ENCODE data around the gene TMCC1.
"Not testable (repeated sequence)": the region's sequence is repeated elsewhere in the genome, so short reads cannot be mapped to it uniquely, and the experiment has no call there.

The TMCC1 gene

DNA sequence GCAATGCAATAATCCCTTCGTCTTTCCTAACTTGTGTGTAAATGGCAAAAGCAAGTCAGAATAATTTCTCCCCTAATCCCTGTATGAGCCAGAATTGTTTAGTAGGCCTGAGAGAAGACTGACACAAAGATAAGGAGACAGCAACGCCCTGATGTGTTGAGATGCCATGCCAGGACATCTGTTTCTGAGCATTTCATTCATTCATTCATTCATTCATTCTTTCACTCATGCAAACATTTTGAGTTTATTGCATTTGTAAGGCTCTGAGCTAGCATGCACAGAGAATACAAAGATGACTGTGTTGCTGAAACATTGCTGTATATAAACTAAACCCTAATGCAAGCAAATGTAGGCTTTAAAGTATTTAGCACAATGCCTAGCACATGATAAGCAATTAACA lies 127.4 kb downstream of the TMCC1 start:
- no peak for DNase-seq

DNA sequence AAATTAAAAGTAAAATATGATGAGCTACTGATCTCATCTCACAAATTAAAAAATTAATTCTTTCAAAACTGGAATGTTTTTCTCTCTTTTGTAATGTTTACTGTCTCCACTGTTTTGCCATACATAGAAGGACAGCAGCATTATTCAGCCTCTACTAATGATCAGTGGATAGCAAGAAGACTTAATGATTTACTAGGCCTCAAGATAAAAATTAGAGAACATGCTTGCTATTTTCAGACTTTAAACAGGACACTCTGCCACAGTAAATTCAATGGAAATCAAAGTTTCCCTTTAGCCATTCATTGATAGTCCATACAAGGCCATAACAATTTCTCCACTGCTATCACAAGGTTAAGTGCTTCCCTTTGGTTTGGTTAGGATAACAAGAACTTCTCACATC lies 129.4 kb downstream of the TMCC1 start:
- DNase-seq = no peak

DNA sequence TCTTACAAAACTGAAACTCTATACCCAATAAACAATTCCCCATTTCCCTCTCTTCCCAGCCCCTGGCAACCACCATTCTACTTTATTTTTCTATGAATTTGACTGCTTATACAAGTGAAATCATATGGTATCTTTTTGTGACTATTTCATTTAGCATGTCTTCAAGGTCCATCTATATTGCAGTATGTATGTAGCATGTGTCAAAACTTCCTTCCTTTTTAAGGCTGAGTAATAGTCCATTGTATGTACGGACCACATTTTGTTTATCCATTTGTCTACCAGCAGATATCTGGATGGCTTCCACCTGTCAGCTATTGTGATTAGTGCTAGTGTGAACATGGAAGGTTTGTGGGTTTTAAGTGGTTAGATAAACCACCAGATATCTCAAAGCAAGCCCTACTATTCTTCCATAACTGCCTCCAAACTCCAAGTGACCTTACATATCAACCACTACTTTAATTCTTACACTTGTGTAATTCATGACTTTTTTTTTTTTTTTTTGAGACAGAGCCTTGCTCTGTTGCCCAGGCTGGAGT lies 134.7 kb downstream of the TMCC1 start:
- no peak for DNase-seq

DNA sequence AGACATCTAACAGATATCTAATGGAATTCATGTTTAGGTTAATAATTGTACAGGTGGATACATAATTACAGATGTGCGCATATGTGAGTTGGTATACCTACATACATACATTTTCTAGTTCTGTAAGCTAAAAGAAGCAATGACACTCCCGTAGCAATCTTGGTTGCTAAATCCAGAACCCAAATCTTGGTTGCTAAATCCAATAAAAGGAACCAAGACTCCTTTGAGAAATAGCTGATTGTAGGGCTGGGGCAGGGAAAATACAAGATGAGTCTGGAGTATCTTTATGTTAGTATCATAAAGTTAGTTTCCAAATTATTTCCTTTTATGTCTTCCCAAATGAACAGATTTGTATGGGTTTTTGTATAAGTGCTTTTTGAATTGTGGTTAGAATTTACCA lies 135.2 kb downstream of the TMCC1 start:
- no peak for DNase-seq

DNA sequence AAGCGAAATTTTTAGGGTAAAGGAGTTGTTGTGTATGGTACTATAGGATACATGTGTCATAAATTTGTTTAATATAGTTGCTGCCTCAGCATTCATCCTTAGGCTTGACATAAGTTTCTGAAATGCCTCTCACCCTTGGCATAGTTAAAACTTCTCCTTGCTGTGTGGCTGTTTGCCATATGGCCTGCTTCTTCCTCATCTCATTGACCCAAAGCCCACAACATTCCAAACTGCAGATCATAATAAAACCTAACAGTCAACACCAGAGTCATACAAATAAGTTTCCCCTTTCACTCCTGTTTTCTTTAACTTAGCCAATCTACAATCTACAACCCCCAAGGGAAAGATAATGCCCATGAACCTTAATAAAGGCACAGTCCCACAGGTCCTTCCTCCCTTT lies 136.6 kb downstream of the TMCC1 start:
- DNase-seq = peak; percentile 68

DNA sequence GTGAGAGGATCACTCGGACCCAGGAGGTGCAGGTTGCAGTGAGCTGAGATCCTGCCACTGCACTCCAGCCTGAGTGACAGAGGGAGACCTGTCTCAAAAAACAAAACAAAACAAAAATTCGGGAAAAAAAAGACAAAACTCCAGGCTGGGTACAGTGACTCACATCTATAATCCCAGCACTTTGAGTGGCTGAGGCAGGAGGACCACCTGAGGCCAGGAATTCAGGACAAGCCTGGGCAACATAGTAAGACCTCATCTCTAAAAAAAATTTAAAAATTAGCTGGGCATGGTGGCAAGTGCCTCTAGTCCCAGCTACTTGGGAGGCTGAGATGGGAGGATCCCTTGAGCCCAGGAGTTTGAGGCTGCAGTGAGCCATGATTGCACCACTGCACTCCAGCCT lies 142.4 kb downstream of the TMCC1 start:
- DNase-seq = not testable (repeated sequence)

DNA sequence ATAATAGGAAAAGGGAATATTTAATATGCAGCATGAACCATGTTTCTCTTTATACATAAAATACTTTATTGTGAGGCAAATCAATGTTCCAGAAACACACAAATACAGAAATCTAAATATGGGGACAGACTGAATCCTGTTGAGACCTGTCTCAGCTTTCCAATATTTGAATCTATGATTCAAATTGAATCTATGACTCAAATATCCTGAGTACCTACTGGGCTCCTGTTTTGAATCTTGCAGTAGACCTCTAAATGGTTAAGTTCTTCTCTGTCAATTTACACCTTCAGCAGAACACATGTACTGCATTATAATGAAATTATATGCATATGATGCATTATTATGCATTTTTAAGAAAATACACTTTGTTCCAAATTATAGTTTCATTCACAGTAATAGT lies 143.8 kb downstream of the TMCC1 start:
- no peak for DNase-seq

DNA sequence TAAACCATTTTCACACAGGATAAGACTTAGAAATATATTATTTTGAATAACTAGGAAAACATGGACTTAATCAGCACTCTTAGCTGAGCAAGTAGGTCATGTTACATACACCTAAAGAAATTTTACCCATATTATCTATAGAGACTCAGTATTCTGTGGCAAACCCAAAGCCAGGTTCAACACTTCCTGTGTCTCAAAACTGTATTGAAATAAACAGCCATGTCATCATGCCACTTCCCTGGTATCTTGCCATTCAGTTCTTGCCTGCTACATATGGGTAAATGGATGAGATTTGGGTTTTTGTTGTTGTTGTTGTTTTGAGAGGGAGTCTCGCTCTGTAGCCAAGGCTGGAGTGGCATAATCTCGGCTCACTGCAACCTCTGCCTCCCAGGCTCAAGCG lies 145.5 kb downstream of the TMCC1 start:
- DNase-seq = no peak

DNA sequence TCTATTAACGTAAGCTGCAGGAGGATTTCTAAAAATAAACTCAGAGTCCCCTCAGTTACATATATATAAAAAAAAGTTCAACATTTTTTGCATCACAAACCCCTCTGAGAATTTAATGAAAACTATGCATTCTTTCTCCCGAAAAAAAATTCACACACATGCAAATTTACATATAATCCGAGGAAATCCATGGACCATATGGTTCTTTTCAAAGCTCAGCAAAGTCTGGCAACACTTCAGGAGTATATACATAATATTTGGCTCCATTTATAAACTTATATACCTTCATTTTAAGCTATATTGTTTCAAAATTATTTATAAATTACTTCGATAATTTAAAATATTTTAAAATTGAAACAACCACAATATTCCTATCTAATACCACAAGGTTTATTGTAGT lies 146.4 kb downstream of the TMCC1 start:
- no peak for DNase-seq

DNA sequence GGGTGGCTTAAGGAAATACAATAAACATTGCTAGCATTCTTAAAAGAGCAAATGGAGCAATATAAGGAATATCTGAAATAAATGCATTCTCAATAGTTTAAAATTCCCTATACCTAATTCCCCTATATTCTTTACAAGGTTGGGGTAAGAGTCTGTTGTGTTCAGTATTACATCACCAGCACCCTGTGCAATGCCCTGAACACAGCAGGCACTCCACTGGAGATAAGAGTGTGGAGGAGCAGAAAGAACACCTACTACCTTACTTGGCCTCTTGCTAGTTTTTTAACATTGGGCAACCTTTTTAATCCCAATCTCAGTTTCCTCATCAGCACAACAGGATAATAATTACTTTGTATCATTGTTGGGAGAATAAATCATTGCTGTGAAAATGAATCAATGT lies 146.9 kb downstream of the TMCC1 start:
- DNase-seq = no peak

DNA sequence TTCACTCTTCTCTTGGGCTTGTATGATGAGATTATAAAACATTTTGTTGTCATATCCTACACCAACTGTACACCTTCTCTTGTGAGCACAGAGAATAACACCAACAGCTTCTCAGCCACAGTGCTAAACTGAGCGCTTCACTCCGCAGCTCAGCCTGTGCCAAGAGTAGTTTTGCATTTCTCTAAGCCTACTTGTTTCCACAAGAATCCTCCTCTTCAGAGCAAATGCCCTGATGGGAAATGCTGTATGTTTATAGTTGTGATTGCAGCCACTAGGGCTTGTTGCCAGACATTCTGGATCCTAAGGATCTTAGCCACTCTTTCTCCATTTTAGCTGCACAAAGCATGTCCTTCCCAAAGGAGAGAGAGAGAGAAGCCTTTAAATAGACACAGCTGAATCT lies 148.3 kb downstream of the TMCC1 start:
- DNase-seq = peak; percentile 43

DNA sequence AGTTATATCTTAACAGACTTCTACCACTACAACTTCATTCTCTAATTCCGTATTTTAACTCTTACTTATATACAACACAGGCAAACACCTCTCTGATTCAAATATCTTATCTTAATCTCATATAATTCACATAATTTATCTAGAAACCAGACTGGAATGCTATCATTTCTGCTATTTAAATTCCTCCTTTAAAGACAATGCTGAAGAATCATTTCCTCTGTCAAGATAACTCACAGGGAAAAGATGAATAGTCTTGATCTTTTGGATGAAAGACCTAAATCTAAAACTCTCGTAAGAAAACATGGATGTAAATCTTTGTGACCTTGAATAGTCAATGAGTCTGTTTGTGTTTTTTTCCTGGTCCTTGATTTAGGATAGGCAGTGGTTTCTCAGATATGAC lies 151.7 kb downstream of the TMCC1 start:
- DNase-seq = no peak

DNA sequence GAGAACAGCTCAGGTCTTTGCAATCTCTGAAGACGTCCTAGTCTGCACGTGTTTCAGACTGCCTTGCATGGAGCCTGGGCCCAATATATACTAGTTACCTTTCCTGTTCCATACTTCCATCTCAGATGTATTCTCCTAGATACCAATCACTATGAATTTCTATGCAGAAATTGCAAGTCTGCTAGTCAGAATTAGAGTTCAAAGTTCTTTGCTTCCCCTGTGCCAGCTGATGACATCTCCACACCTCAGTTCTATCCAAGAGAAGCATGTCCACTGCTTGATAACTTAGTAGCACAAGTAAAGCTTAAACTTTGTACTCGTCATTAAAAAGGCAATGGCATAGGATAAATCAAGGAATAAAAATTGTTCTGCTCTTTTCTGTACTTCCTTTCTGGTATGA lies 153.4 kb downstream of the TMCC1 start:
- no peak for DNase-seq

DNA sequence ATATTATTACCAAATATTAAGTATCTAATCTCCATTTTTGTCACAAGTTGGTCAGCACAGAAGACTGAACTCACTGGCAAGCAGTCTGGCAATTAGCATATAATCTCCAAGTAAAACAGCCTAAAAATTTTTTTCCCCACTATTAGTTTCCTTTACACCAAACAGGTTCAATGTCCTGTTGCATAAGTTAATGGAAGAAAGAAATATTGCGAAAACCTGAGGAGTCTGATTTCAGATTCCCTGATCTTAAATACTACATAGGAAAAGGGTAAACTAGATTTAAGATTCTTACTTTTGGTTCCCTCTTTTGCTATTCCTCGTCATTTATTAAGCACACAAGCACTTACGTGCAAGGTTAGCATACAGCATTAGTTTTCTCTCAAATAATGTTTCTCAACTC lies 153.9 kb downstream of the TMCC1 start:
- DNase-seq = no peak

DNA sequence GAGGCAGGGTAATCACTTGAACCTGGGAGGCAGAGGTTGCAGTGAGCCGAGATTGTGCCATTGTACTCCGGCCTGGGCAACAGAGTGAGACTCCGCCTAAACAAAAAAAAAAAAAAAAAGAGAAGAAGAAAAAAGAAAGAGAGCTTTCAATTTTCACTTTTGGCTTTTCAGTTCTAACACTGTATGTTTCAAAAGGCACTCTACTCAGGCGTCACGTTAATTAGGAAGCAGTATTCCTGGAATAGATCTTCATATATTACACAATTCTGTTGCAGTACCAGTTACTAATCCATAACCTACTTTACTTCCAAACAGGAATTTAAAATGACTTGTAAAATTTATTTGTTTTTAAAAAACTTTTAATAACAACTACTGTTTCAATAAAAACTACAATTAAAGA lies 155.3 kb downstream of the TMCC1 start:
- no peak for DNase-seq

DNA sequence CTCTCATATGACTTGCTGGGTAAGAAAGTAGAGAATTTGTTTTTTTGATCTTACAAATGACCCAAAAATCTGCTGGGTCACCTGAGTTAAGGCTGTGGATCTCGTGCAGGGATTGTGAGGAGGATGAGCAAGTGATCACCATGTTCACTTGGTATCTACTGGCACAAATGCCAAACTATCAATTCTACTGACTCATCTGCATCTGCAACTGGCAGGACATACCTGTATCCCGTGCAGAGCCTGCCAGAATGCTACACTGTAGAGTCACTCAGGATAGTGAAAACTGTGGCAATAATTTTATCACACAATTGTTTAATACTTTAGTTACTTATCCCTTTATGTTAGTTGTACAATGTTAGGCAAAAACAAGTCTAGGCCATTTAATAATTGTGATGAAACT lies 157.4 kb downstream of the TMCC1 start:
- DNase-seq = no peak

DNA sequence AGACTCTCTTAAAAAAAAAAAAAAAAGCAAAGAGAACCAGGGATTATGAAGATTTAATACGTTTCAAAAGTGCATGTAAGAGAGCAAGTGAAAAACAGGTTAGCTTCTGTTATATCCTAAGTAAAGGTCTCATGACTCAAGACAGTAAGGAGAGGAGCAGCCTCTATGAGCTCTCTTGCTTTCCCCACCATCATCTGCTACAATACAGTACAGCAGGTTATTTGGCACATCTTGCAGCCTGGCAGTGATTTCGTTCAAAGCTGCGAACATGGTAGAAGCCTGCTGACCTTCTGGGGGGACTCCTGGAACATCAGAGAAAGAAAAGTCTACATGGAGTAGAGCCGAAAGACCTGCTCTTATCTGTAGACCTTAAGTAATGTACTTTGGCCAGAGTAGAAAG lies 157.9 kb downstream of the TMCC1 start:
- DNase-seq = no peak

DNA sequence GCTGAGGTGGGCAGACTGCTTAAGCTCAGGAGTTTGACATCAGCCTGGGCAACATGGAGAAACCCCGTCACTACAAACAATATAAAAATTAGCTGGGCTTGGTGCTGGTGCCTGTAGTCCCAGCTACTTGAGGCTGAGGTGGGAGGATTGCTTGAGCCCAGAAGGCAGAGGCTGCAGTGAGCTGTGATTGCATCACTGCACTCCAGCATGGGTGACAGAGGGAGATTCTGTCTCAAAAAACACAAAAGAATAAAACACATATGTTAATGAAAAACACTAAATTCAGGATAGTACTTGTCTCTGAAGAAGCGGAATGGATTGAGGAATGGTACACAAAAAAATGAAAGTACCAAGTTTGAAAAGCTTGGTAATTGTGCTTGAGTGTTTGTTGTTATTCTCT lies 159.1 kb downstream of the TMCC1 start:
- no peak for DNase-seq

DNA sequence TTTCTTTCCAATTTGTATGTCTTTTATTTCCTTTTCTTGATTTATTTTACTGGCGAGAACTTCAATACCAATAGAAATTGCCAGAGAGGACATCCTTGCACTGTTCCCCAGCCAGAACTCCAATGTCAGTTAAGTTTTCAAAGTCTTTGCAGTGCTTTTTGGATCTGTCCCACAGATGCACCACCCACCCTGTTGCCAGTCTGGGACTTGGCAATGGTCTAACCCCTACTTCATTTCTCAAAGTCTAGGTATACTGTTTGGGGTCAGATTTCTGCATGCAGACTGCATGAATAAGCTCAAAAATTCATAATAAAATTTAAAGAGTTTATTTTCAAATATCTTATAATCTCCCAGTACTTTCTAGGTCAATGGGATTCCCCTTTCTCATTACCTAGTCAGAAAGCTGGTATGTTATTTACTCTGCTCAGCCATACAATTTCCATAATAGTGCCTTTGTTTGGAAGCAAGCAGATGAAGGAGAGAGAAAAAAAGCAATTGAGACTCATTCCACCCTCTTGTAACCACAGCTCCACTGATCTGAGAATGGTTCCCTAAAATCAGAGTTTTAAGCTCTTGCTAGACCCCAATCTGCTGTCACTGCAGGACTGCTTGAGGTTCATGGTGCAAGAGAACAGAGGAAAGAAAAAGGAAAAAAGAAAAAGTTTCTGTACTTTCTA lies 161.2 kb downstream of the TMCC1 start:
- DNase-seq = no peak

DNA sequence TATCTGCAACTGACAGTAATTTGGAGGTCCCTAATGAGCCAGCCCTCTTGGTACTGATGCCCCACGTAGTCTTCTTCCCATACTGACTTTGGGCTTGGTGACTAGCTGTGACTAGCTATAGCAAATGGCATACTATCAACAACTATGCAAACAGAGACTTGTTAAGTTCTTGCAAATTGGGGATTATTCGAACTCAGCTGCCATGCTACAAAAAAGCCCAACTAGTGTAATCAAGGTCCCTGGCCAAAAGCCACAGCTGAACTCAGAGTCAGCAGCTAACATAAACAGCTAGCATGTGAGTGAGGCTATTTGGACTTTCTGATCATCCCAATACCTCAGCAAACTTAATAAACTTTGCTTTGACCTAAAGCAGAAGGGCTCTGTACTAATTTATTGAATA lies 165.8 kb downstream of the TMCC1 start:
- no peak for DNase-seq

DNA sequence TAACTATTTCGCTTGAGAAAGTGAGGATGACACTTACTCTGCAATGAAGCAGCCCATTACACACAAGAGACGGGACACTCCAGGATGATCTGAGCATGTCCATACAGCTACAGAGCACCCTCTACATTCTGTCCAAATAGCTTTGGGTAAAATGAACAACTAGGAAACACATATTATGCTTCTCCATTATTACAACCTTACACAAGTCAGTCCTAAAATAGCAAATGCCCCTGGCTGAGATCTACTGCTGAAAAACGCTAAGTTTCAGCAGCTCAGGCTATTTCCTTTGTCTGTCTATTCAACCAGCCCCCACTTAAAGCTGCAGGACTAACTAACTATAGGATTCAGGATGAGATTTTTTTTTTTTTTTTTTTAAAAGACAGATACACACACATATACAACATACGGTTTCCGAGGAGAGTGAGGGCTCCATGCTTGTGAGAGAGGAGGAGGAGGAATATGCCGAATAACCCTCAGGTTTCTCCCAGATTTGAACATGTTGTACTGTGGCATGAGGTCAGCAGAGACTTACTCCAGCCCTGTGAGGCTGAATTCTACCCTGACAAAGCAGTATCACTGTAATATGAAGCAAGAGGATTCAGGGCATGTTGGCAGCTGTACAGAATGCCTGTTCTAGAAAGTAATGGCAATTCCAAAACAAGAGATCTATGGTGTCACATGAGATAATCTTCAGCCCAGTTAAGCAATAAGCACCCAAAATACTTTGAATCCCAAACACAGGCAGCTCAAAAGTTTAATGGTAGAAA lies 169.8 kb downstream of the TMCC1 start:
- DNase-seq = peak; percentile 67

DNA sequence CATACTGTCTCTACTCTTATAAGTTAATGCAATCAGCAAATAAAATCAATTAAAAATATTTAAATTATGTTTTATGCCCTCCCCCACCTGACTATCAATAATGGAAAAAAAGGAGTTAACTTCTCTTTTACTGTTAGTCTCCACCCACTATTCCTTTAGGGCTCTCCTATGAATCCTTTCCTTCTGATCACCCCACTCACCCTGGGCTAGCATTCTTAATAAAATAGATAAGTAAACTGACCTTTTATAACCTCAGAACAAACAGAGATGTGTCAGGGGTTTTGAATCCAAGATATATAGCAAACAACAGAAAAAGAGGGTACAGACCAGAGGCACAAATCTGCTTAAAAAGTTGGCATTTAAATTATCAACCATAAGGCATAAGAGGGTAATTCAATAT lies 171.0 kb downstream of the TMCC1 start:
- no peak for DNase-seq

DNA sequence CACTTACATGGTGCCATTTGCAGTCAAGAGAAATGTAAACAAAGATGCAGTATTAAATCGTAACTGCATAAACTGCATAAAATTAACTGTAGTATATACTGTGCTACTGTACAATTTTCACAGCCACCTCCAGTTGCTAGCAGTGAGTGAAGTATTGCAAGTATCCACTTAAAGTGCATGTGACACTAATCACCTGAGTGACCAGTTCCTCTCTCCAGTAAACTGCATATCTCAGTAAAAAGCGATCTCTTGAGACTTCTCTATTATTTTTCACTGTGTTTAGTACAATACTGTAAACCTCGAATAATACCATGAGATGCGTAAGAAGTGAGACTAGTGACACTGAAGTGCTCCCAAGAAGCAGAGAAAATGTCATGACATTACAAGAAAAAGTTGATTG lies 175.3 kb downstream of the TMCC1 start:
- no peak for DNase-seq

DNA sequence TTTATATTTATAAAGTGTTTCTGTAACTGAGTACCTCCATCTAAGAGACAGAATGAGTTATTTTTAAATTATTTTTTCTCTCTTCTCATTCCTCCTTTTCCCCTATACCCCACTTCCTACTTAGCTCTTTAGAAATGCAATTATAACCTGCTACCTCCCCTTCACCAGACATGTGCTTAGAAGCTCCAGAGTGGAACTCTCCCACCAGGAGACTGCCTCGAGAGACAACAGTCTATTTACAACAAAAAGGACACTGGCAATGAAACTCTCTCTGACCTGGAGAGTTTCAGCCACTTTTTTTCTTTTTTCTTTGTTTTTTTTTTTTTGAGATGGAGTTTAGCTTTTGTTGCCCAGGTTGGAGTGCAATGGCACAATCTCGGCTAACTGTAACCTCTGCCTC lies 177.7 kb downstream of the TMCC1 start:
- DNase-seq = no peak

Measured in fibroblast of skin of right quadriceps (primary cell).